ENCODE data around the gene ARL5A.

Gene ARL5A

DNA sequence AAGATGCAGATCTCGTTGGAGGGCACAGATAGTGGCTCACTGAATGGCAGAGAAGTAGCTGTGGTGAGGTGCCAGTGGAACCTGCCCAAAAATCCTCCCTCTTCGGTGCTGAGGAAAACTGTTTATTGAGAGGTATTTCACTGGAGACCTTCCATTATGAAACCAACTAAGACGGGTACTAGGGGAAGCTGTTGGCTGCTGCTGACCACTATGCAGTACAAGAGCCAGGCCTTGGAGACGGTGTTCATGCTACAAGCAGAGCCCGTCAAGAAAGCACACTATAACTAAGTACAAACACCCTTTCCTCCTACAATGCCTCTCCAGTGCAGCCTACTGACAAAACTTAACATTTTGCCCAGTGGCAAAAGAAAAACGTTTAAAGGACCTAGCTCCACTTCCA lies 4.6 kb downstream of the ARL5A start:
- no peak overlapping the region for H3K4me3 Mint-ChIP-seq
- peaks cover 4% of the 10 kb centered on the region for H3K36me3 Mint-ChIP-seq (ENCODE audit: low read depth)
- H3K9me3 Mint-ChIP-seq: no peaks in the 10 kb centered on the region
- H3K4me1 Mint-ChIP-seq (ENCODE audit: low read depth): peaks cover 35% of the 10 kb centered on the region
- H3K27ac Mint-ChIP-seq: no peak overlapping the region
- no peaks in the 10 kb centered on the region for H3K27me3 Mint-ChIP-seq (ENCODE audit: low read depth)

DNA sequence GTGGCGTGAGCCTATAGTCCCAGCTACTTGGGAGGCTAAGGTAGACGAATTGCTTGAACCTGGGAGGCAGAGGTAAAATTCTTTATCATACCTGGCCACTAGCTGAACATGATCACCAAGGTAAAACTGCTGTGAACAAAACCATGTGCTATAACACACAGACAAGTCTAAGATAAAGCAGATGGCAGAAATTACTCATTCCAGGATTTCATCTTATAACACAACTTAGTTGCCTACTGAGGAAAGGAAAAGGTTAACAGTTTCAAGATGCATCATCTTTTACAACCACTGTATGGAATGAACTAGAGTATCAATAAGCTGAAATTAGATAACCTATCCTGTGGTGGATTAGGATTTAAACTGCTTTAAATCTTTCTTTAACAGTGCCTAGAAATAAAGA lies 8.3 kb downstream of the ARL5A start:
- H3K4me3 Mint-ChIP-seq: no peak overlapping the region
- H3K27ac Mint-ChIP-seq: no peak overlapping the region
- peaks cover 7% of the 10 kb centered on the region for H3K36me3 Mint-ChIP-seq (ENCODE audit: low read depth)
- peaks cover 21% of the 10 kb centered on the region for H3K4me1 Mint-ChIP-seq (ENCODE audit: low read depth)
- H3K9me3 Mint-ChIP-seq: no peaks in the 10 kb centered on the region
- H3K27me3 Mint-ChIP-seq (ENCODE audit: low read depth): no peaks in the 10 kb centered on the region

DNA sequence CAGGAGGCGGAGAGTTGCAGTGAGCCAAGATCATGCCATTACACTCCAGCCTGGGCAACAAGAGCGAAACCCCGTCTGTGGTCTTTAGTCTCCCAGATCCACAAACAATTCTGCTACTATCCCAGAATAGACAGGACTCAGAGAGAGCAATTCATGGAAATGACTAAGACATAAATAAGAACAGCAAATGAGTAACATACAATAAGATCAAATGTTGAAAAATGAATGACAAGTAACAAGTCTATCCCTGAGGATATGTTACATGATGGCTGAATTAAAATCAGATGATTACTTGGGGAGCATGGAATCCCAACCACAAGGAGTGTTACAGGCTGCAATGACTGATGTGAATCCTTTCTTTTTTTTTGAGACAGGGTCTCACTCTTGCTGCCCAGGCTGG lies 10.3 kb downstream of the ARL5A start:
- Mint-ChIP-seq H3K9me3 (no peaks in the 10 kb centered on the region), H3K4me1 (ENCODE audit: low read depth) (peaks cover 19% of the 10 kb centered on the region), H3K27me3 (ENCODE audit: low read depth) (no peaks in the 10 kb centered on the region), H3K4me3 (no peak overlapping the region), H3K27ac (no peak overlapping the region), H3K36me3 (ENCODE audit: low read depth) (peaks cover 9% of the 10 kb centered on the region)

DNA sequence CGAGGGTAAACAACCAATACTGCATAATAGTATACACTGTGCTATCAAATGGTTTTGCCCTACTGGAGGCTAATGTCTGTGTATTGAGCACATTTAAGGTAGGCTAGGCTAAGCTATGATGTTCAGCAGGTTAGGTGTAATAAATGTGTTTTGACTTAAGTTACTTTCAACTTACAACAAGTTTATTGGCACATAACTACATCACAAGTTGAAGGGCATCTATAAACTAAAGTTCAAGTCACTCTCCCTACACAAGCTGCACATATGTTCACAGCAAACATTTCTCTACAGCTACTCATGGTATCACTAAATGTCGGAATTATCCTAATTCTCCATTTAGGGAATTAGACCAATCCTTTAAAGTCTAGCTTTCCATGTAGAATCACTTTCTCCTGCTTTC lies 11.4 kb downstream of the ARL5A start:
- Mint-ChIP-seq H3K36me3 (ENCODE audit: low read depth) (peaks cover 14% of the 10 kb centered on the region), H3K9me3 (no peaks in the 10 kb centered on the region), H3K27me3 (ENCODE audit: low read depth) (no peaks in the 10 kb centered on the region)

GRCh38 chr2:151815821-151816489 lies 12.3 kb downstream of the ARL5A start:
- Mint-ChIP-seq H3K9me3 (no peaks in the 10 kb centered on the region), H3K27ac (no peak overlapping the region), H3K27me3 (ENCODE audit: low read depth) (no peaks in the 10 kb centered on the region), H3K36me3 (ENCODE audit: low read depth) (peaks cover 17% of the 10 kb centered on the region), H3K4me1 (ENCODE audit: low read depth) (peaks cover 12% of the 10 kb centered on the region), H3K4me3 (no peak overlapping the region)

More for the DNA sequence above, 11.4 kb downstream of the ARL5A start:
- Mint-ChIP-seq H3K27ac (no peak overlapping the region), H3K4me3 (no peak overlapping the region), H3K4me1 (ENCODE audit: low read depth) (peaks cover 12% of the 10 kb centered on the region)

DNA sequence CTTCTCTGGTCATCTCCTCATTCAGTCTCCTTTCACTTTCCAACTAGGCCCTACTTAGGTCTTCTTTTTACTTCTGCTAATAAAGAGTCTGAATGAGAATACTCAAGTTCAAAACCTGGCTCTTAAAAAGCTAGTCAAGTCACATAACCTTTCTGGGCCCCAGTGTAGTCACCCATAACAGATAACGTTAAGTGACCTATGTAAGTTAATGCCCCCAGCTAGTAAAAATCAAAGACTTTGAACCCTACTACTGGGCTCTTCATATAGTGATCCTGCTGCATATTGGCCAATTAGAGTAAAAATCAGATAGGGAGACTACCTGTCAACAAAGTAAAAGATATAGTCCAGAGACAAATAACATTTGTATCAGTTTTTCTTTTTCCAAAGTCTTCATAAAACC lies 17.7 kb downstream of the ARL5A start:
- Mint-ChIP-seq H3K9me3 (no peaks in the 10 kb centered on the region), H3K36me3 (ENCODE audit: low read depth) (peaks cover 22% of the 10 kb centered on the region), H3K27me3 (ENCODE audit: low read depth) (no peaks in the 10 kb centered on the region), H3K4me3 (no peak overlapping the region), H3K27ac (no peak overlapping the region), H3K4me1 (ENCODE audit: low read depth) (peaks cover 3% of the 10 kb centered on the region)

DNA sequence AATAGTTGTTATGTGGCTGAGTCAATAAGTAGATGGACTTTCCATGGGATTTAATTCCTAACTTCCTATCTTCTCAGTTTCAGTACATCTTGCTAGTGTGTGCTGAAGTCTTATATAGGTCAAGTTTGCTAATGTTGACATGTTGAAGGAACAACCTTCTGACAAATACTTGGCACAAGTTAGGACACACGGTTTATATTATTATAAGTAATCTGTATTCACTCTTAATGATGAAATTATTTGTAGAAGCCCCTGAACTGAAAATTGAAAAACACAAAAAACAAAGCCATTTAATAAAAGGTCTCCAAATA lies 19.2 kb downstream of the ARL5A start:
- Mint-ChIP-seq H3K36me3 (ENCODE audit: low read depth) (peaks cover 18% of the 10 kb centered on the region), H3K27me3 (ENCODE audit: low read depth) (no peaks in the 10 kb centered on the region), H3K4me1 (ENCODE audit: low read depth) (no peaks in the 10 kb centered on the region), H3K9me3 (no peaks in the 10 kb centered on the region), H3K4me3 (no peak overlapping the region), H3K27ac (no peak overlapping the region)

- H3K4me1 Mint-ChIP-seq (ENCODE audit: low read depth): no peaks in the 10 kb centered on the region
- no peak overlapping the region for H3K4me3 Mint-ChIP-seq
- no peaks in the 10 kb centered on the region for H3K9me3 Mint-ChIP-seq
- no peaks in the 10 kb centered on the region for H3K27me3 Mint-ChIP-seq (ENCODE audit: low read depth)
- no peak overlapping the region for H3K27ac Mint-ChIP-seq
- peaks cover 18% of the 10 kb centered on the region for H3K36me3 Mint-ChIP-seq (ENCODE audit: low read depth)
Observed at GRCh38 chr2:151808258-151809072, 19.8 kb downstream of the ARL5A start.

DNA sequence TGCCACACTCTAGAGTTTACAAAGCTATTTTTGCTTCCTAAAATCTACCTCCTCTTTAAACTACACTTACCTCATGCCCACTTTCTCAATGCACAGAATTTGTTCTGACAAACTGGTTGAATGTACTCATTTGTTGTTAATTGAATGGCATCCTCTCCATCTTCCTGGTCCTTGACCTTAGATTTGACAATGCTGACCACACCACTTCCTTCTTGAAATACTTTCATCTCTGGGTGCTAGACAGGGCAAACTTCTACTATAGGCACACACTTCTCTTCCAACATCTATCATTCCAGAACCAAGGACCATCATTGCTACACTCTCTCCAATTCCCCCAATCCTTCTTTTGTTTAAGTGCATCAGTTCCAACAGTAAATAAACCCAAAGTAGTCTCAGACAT lies 22.3 kb downstream of the ARL5A start:
- Mint-ChIP-seq H3K27me3 (ENCODE audit: low read depth) (no peaks in the 10 kb centered on the region), H3K4me1 (ENCODE audit: low read depth) (no peaks in the 10 kb centered on the region), H3K4me3 (no peak overlapping the region), H3K36me3 (ENCODE audit: low read depth) (peaks cover 14% of the 10 kb centered on the region), H3K27ac (no peak overlapping the region), H3K9me3 (no peaks in the 10 kb centered on the region)

DNA sequence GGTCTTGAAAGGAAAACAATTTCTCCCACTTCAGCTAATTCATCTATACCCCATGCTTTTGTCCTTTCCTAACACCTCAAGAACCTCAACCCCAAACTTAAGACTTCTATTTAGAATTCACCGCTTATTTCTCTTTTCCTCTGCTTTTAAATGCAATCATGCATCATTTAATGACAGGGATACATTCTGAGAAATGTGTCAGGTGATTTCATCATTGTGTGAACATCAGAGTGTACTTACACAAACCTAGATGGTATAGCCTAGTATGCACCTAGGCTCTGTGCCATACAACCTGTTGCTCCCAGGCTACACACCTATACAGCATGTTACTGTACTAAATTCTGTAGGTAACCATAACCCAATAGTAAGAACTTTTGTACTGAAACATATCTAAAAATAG lies 22.9 kb downstream of the ARL5A start:
- H3K27ac Mint-ChIP-seq: no peak overlapping the region
- no peak overlapping the region for H3K4me3 Mint-ChIP-seq
- H3K4me1 Mint-ChIP-seq (ENCODE audit: low read depth): no peaks in the 10 kb centered on the region
- H3K9me3 Mint-ChIP-seq: no peaks in the 10 kb centered on the region
- no peaks in the 10 kb centered on the region for H3K27me3 Mint-ChIP-seq (ENCODE audit: low read depth)
- H3K36me3 Mint-ChIP-seq (ENCODE audit: low read depth): peaks cover 10% of the 10 kb centered on the region

DNA sequence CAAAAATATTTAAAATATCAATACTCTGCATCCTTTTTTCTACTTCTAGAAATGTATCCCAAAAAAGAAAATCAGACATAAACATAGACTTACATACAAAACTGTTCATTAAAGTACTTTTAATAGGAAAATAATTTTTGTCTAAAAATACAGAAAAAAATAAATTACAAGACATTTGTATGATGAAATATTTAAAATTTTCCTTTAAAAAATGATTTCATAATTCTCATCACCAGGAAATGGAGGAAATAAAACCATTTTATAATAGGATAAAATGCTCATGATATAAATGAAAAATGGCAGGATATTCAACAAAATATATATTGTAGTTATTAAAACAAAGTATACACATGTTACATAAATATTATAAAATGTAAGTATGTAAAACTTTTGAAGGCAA lies 24.4 kb downstream of the ARL5A start:
- H3K4me1 Mint-ChIP-seq (ENCODE audit: low read depth): no peaks in the 10 kb centered on the region
- H3K27me3 Mint-ChIP-seq (ENCODE audit: low read depth): no peaks in the 10 kb centered on the region
- H3K27ac Mint-ChIP-seq: no peak overlapping the region
- H3K4me3 Mint-ChIP-seq: no peak overlapping the region
- peaks cover 10% of the 10 kb centered on the region for H3K36me3 Mint-ChIP-seq (ENCODE audit: low read depth)
- H3K9me3 Mint-ChIP-seq: no peaks in the 10 kb centered on the region

DNA sequence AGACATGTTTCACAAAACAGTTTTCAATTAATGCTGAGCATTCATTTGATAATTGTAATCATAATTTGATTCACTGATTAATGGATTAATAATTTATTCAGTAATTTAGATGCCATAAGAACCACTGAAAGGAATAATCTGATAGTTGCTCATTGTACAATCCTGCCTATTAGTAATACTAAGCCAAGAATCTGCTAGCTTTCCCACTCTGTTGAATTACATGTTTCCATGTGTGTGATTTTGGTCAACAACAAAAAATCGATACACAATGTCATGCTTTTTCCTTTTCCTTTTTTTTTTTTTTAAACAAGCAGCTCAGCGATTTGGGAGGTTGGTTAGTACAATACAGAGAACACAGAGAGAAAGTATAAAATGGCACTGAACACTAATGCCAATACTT lies 25.9 kb downstream of the ARL5A start:
- no peak overlapping the region for H3K27ac Mint-ChIP-seq
- H3K27me3 Mint-ChIP-seq (ENCODE audit: low read depth): no peaks in the 10 kb centered on the region
- H3K9me3 Mint-ChIP-seq: no peaks in the 10 kb centered on the region
- no peak overlapping the region for H3K4me3 Mint-ChIP-seq
- H3K4me1 Mint-ChIP-seq (ENCODE audit: low read depth): no peaks in the 10 kb centered on the region
- H3K36me3 Mint-ChIP-seq (ENCODE audit: low read depth): peaks cover 10% of the 10 kb centered on the region

- Mint-ChIP-seq H3K27ac (no peak overlapping the region), H3K9me3 (no peaks in the 10 kb centered on the region), H3K36me3 (ENCODE audit: low read depth) (peaks cover 23% of the 10 kb centered on the region), H3K27me3 (ENCODE audit: low read depth) (no peaks in the 10 kb centered on the region), H3K4me1 (ENCODE audit: low read depth) (no peaks in the 10 kb centered on the region), H3K4me3 (no peak overlapping the region)
Observed at GRCh38 chr2:151799886-151800292, 28.3 kb downstream of the ARL5A start.

- H3K9me3 Mint-ChIP-seq: no peaks in the 10 kb centered on the region
- H3K36me3 Mint-ChIP-seq (ENCODE audit: low read depth): peaks cover 21% of the 10 kb centered on the region
- no peak overlapping the region for H3K4me3 Mint-ChIP-seq
- no peaks in the 10 kb centered on the region for H3K27me3 Mint-ChIP-seq (ENCODE audit: low read depth)
- H3K4me1 Mint-ChIP-seq (ENCODE audit: low read depth): no peaks in the 10 kb centered on the region
- no peak overlapping the region for H3K27ac Mint-ChIP-seq
Observed at GRCh38 chr2:151796774-151797173, 31.4 kb downstream of the ARL5A start.

- Mint-ChIP-seq H3K27ac (no peak overlapping the region), H3K36me3 (ENCODE audit: low read depth) (peaks cover 25% of the 10 kb centered on the region), H3K4me1 (ENCODE audit: low read depth) (no peaks in the 10 kb centered on the region), H3K4me3 (no peak overlapping the region), H3K27me3 (ENCODE audit: low read depth) (no peaks in the 10 kb centered on the region), H3K9me3 (no peaks in the 10 kb centered on the region)
Observed at GRCh38 chr2:151795646-151796240, 32.5 kb downstream of the ARL5A start.

Measured in T-helper 1 cell treated with Interleukin-12 subunit alpha and Interleukin-12 subunit beta and Interleukin-4 antibody, amounts not matched to agents 30 μg/mL and 1 μg/mL, for 36 hours (primary cell).